HG03066 (cell line): ENCODE measurements around the gene BCAP29.

Source experiments
- ATAC-seq: cut with Tn5 transposase; IDR thresholded peaks from one replicate; pipeline ENCODE4 v1.9.1; 2021; ENCODE audit warnings: low read depth; ENCODE audit not compliant: unreplicated experiment

Gene BCAP29

DNA sequence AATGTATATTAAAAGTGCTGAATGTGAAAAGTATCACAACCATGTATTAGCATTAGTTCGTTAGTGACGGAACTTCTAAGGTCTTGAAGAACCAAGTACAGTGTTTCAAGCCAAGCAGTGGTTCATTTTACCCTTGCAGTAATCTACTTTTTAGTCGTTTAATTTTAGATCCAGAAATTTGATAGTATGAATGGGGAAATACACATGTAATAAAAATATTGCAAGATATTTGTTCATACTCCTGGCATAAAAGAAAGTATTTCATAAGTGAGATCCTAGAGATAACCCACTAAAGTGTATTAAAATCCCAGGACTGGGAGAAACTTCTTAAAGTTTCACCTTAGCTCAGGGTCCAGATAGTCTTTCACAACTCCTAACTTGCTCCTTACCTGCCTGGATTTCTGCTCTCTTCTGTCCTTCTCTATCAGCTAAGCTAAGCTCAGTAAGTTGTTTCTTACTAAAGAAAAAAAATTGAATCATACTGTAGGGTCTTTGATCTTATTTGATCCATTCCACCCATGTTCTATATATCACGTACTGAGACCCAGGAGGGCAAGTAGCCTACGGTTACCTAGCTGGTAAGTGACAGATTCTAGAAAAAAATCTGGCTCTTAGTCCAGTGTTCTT is 1.5 kb downstream of the BCAP29 start:
- ATAC-seq = no peak

DNA sequence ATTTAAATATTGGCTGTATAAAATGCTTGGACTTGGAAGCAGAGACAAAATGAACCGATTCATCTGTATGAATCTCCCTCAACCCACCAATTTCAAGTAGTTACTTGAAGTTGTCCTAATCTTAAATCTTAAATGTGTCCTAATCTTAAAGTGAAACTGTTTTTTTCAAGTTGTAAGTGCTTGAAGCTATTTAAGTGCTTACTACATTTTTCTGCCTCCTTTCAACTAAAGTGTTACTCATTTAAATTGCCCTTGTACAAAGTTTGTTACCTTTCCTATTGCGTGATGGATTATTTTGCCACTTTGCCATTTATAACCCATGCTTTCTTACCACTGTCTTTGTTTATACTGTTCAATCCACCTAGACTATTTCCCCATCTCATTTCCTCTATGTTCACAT is 2.8 kb downstream of the BCAP29 start:
- no peak for ATAC-seq

GRCh38 chr7:107584716-107585115 is 4.7 kb downstream of the BCAP29 start:
- no peak for ATAC-seq

GRCh38 chr7:107588529-107589130 is 8.6 kb downstream of the BCAP29 start:
- ATAC-seq = no peak

GRCh38 chr7:107591421-107591820 is 11.4 kb downstream of the BCAP29 start:
- no peak for ATAC-seq

GRCh38 chr7:107592361-107593024 is 12.4 kb downstream of the BCAP29 start:
- ATAC-seq = no peak

DNA sequence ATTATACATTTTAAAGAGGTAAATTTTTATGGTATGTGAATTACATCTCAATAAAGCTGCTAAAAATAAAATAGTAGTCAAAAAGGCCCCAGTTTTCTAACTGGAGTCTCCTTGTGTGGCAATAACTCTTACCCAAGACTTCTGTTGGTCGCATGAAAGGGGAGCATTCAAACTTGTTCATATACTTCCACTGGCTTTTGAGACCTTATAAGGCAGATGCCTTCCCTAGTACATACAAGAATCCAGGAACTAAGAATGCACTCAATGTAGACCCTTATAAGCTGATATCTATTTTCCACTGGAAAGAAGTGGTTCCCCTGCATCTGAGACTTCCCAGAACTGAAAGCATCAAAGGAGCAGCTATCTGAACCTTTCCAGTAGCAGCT is 13.0 kb downstream of the BCAP29 start:
- no peak for ATAC-seq

GRCh38 chr7:107594961-107595737 is 15.1 kb downstream of the BCAP29 start:
- ATAC-seq = no peak

DNA sequence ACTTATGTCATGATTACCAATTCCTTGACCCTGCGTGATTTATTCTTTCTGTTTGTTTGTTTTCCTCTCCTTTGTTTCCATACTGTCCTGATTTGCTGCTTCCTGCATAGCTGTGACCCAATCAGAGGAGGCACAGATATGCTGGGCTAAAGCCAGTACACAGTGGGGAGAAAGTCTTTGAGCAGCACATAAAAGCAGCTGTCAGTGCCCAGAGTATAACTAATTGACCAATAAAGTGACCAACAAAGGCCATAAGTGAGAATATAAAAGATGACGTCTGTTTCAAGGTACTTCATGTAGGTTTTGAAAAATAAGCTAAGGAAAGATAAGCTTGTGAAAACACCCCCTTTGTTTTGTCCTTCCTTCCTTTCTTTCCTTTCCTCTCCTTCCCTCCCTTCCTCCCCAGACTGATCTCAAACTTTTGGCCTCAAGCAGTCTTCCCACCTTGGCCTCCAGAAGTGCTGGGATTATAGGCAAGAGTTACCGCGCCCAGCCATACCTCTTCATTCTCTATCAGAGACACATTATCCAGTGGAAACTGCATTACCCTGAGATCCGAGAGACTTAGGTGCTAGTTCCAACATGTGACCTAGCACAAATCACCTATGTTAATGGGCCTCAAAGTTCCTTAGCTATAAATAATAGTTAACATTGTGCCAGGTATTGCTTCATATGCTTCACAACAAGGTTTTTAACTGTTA is 17.0 kb downstream of the BCAP29 start:
- ATAC-seq = no peak

DNA sequence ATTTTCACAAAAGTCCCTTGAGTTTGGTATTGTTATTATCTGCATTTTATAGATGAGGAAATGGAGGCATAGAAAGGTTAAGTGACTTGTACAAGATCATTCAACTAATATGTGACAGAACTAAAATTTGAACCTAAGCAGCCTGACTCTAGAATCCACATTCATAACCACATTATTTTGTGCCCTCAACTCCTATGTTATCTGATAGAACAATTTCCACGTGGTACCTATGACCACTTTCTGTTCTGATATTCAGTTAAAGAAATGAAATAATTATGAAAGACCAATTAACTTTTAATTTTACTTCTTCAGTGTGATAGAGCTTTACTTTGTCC is 17.5 kb downstream of the BCAP29 start:
- ATAC-seq = no peak

DNA sequence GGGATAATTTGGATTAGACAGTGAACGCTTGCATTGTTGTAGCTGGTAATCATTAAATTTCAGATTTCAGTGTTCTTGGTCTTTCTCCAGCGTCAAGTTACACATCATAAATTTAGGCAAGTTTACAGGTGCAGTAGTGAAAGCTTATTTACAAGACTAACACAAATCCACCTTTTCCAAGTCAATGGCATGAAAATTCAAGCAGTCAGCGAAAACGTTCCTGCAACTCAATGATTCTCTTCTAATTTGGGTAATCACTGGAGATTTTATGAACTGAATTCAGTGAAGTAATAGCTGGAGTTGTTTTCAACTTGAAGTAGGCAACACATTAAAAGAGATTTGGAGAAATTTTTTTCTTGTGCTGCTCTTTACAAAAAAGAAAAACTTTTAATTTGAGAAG is 17.9 kb downstream of the BCAP29 start:
- ATAC-seq = no peak

GRCh38 chr7:107599262-107599661 is 19.2 kb downstream of the BCAP29 start:
- ATAC-seq = no peak

- ATAC-seq = no peak
Measured at GRCh38 chr7:107600816-107601215, 20.8 kb downstream of the BCAP29 start.

DNA sequence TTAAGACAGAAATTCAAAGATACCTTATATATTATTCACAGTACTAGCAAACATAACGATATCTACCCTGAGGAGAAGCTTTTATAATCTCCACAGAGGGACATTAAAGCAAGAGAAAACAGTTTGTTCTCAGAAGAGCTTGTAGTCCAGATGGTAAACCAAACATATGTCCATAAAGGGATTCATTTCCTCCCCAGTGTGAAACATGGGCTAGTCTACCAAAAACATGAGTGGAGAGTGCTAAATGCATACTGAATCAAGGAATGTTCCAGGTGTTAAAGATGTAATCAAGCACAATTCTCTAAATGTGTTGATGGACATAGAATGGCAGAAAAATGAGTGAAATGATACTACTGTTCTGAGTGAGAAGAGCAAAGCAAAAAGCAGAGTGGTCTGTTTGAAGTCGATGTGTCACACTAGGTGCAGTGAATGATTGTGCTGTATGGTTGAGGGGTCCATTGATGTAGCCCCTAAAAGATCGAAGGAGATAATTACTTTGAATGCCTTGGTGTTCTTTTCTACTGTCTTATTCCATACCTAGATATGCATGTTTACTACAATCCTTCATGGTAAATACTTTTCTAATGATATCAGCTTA is 25.3 kb downstream of the BCAP29 start:
- ATAC-seq = no peak

DNA sequence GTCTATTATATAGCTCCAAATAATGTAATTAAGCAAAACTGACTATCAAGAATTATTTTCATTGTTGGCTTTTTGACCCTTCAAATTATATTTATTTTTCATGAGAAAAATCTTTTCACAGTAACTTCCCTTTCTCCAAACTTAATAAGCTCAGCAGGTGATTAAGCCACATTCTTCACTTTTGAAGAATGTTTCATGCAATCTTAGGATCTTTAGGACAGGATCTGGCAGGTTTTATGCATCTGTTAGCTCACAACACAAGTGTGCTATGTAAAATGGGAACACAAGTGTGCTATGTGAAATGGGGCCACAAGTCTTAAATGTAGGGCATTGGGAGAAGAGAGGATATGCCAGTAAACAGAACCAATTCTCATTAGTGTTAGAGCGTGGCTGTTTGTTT is 26.3 kb downstream of the BCAP29 start:
- no peak for ATAC-seq

- ATAC-seq = no peak
Measured at GRCh38 chr7:107609811-107610261, 29.8 kb downstream of the BCAP29 start.

DNA sequence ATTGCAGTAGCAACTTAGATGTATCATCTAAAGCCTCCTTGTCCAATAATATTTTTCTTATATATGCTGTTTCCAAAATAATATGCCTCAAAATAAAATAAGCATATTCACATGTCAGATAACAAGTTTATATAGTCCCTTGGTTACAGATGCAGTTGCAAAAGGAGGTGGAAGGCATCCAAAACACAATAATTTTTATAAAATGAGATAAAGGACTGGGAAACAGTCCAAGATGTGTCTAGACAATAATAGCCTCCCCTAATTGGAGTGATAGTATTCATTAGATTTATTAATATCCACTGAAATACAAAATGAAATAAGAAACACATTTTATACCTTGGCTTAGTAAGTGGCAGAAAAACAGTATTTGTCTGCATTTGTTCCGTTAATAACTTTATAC is 30.3 kb downstream of the BCAP29 start:
- ATAC-seq = no peak

DNA sequence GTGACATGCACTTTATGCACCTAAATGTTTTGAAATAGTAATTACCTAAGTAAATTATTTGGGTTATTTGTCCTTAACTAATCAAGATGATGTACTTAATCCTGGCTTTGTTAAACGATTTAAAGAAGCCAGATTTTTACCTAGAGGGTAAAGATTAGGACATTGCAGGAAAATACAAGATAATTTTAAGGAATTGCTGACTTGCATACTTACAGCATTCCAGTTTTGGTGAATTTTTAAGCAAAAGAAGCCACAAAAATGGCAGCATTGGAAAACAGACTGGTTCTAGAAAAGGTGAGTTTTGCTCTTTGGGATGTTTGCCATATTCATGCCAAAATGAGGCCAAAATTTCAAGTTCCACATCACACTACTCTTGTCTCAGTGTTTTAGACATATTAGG is 33.4 kb downstream of the BCAP29 start:
- no peak for ATAC-seq

GRCh38 chr7:107613948-107614347 is 33.9 kb downstream of the BCAP29 start:
- ATAC-seq = no peak

DNA sequence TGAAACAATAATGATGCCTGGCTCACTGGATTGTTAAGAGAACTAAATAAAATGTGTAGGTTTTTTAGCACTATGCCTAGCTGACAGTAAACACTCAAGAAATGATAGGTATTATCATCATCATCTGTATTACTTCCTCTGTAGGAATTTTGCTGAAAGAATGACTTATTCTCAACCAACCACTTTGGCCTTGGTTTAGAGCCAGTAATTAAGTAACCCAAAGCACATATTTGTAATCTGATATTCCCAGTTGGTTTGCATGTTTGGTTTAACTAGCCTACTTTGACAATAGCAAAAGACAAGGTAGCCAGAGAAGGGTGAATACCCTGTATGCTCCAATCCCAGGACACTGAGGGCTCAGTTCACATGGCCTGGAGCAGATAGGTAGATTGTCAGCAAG is 34.4 kb downstream of the BCAP29 start:
- no peak for ATAC-seq
